GM10248 (cell line): ENCODE data around the gene ASB7.
"Not testable (repeated sequence)": the region's sequence is repeated elsewhere in the genome, so short reads cannot be mapped to it uniquely, and the experiment has no call there.

ENCODE experiments used
- CTCF ChIA-PET: fragments of 300-600 bp; sonication (Branson Sonifier 250); formaldehyde crosslinking; extraction: SDS; loops from one replicate; lab custom pipeline; 2021; ENCODE audit warnings: antibody characterized with exemption; lab: Yijun Ruan, JAX
- POLR2A ChIA-PET: fragments of 350-650 bp; sonication (Branson Sonifier 250); formaldehyde crosslinking; extraction: SDS; loops from one replicate; lab custom pipeline; 2020; ENCODE audit warnings: antibody characterized with exemption; lab: Yijun Ruan, JAX
- DNase-seq: peaks from one replicate; pipeline ENCODE4 v3.0.0; 2012; ENCODE audit errors: extremely low spot score
- CTCF ChIP-seq: IDR thresholded peaks from 2 replicates; pipeline ENCODE4 v1.5.1; 2012; ENCODE audit warnings: mild to moderate bottlenecking, low read depth; ENCODE audit errors: extremely low read depth, missing control alignments, control extremely low read depth

Gene ASB7

GRCh38 chr15:100573526-100573925 lies 28.9 kb upstream of the ASB7 start:
- TF ChIP-seq CTCF: no peak
- CTCF ChIA-PET: interaction anchor here (0.9 to 3.4 kb wide), 5 partner anchors 9 to 224 kb away, joined by 3 to 19 read pairs (median 7); no protein-coding TSS in a partner anchor
- DNase-seq: no peak
- POLR2A ChIA-PET: interaction anchor here (0.5 kb wide), 1 partner anchor 188 kb away, joined by 3 read pairs; no protein-coding TSS in a partner anchor

GRCh38 chr15:100580414-100580813 lies 22.0 kb upstream of the ASB7 start:
- DNase-seq: no peak
- TF ChIP-seq CTCF: no peak
- CTCF ChIA-PET: no interaction called here
- POLR2A ChIA-PET: no interaction called here

GRCh38 chr15:100588638-100589242 lies 13.6 kb upstream of the ASB7 start:
- TF ChIP-seq CTCF: no peak
- CTCF ChIA-PET: interaction anchor here (1.0 to 1.2 kb wide), 2 partner anchors 9 to 16 kb away, joined by 3 read pairs; no protein-coding TSS in a partner anchor
- POLR2A ChIA-PET: no interaction called here
- no peak for DNase-seq

- DNase-seq, POLR2A ChIA-PET, CTCF ChIA-PET: not testable (repeated sequence)
Observed at GRCh38 chr15:100591163-100591562, 11.2 kb upstream of the ASB7 start.

GRCh38 chr15:100591835-100592234 lies 10.6 kb upstream of the ASB7 start:
- no peak for TF ChIP-seq CTCF
- CTCF ChIA-PET: interaction anchor here (2.2 kb wide), 1 partner anchor 19 kb away, joined by 7 read pairs; no protein-coding TSS in a partner anchor
- DNase-seq: no peak
- POLR2A ChIA-PET: no interaction called here

- POLR2A ChIA-PET: no interaction called here
Observed at GRCh38 chr15:100592898-100593297, 9.5 kb upstream of the ASB7 start.

More at GRCh38 chr15:100592898-100593297, 9.5 kb upstream of the ASB7 start:
- no peak for TF ChIP-seq CTCF
- DNase-seq: no peak
- CTCF ChIA-PET: interaction anchor here (1.3 to 2.2 kb wide), 2 partner anchors 20 to 34 kb away, joined by 3 to 7 read pairs; no protein-coding TSS in a partner anchor
